CD14-positive monocyte (primary cell): ENCODE measurements around the gene ANKRD34C. TPM values are rescaled to one million over a fixed set of nuclear protein-coding genes. Genes with fewer than 3 reads are reported as not detected.

ENCODE experiments used
- DNase-seq, 3 donors: peaks; one replicate each; pipeline ENCODE4 v3.0.0-alpha.2; 2011 to 2022
- H2AFZ ChIP-seq: 2 replicates; pipeline ENCODE4 v1.6.0; 2012; ENCODE audit warnings: mild to moderate bottlenecking, low read depth, low read length, inconsistent platforms; ENCODE audit not compliant: insufficient read depth, poor library complexity, severe bottlenecking
- H3K27ac ChIP-seq, 2 donors: 1 replicate in 1 of 2; 2 replicates in 1 of 2; pipeline ENCODE4 v1.5.1; 2012 to 2013; ENCODE audit warnings: low read length in 2 of 2, control low read depth in 1 of 2, inconsistent platforms in 1 of 2, low read depth in 1 of 2, mild to moderate bottlenecking in 1 of 2
- H3K27me3 ChIP-seq, 2 donors: one replicate each; pipeline versions ENCODE4 v1.6.0 to v1.6.1; 2011 to 2013; ENCODE audit warnings: low read length in 2 of 2; ENCODE audit not compliant: control insufficient read depth in 2 of 2, insufficient read depth in 2 of 2
- H3K36me3 ChIP-seq, 2 donors: replicated peaks in 1 of 2; 1 replicate in 1 of 2; 2 replicates in 1 of 2; pipeline versions ENCODE4 v1.5.1 to v1.6.1; 2012 to 2013; ENCODE audit warnings: low read length in 2 of 2, control low read depth in 1 of 2, inconsistent platforms in 1 of 2, mild to moderate bottlenecking in 1 of 2; ENCODE audit not compliant: insufficient read depth in 2 of 2, control insufficient read depth in 1 of 2
- H3K4me1 ChIP-seq, 2 donors: 1 replicate in 1 of 2; 2 replicates in 1 of 2; pipeline versions ENCODE4 v1.5.1 to v1.6.1; 2012 to 2013; ENCODE audit warnings: low read length in 2 of 2, control low read depth in 1 of 2, inconsistent platforms in 1 of 2, mild to moderate bottlenecking in 1 of 2, moderate library complexity in 1 of 2; ENCODE audit not compliant: insufficient read depth in 2 of 2, control insufficient read depth in 1 of 2
- H3K4me2 ChIP-seq: replicated peaks from 2 replicates; pipeline ENCODE3; 2012; ENCODE audit warnings: low read length, moderate library complexity, mild to moderate bottlenecking; ENCODE audit not compliant: poor library complexity, severe bottlenecking; ENCODE audit errors: extremely low read depth
- H3K4me3 ChIP-seq, 3 experiments: fragments of 200-600 bp in 1 of 3; sonication (generic) in 1 of 3; replicated peaks in 1 of 3; 1 replicate in 2 of 3; 2 replicates in 1 of 3; pipeline ENCODE4 v1.5.1; 2011 to 2013; ENCODE audit warnings: low read length in 3 of 3, mild to moderate bottlenecking in 3 of 3, control low read depth in 2 of 3, low read depth in 2 of 3, inconsistent platforms in 1 of 3, moderate library complexity in 1 of 3
- H3K79me2 ChIP-seq: 2 replicates; pipeline ENCODE4 v1.6.0; 2012; ENCODE audit warnings: mild to moderate bottlenecking, control low read depth, inconsistent platforms, low read length, moderate library complexity; ENCODE audit not compliant: insufficient read depth
- H3K9ac ChIP-seq: 2 replicates; pipeline ENCODE4 v1.6.0; 2017; ENCODE audit warnings: low read length, mild to moderate bottlenecking; ENCODE audit not compliant: insufficient read depth, poor library complexity, severe bottlenecking
- H3K9me3 ChIP-seq, 2 donors: replicated peaks in 1 of 2; 1 replicate in 1 of 2; 2 replicates in 1 of 2; pipeline versions ENCODE4 v1.5.1 to v1.6.1; 2012 to 2013; ENCODE audit warnings: low read length in 2 of 2, control low read depth in 1 of 2; ENCODE audit not compliant: control insufficient read depth in 1 of 2, insufficient read depth in 1 of 2
- H4K20me1 ChIP-seq: 2 replicates; pipeline ENCODE4 v1.6.0; 2012; ENCODE audit warnings: mild to moderate bottlenecking, low read length, control low read depth, moderate library complexity; ENCODE audit not compliant: insufficient read depth
- H3K27ac Mint-ChIP-seq, 7 donors: one replicate each; pipeline ENCODE4 v1.8.0; 2020; ENCODE audit warnings: mild to moderate bottlenecking in 7 of 7, mixed read lengths in 7 of 7, moderate library complexity in 6 of 7, inconsistent platforms in 2 of 7
- H3K27me3 Mint-ChIP-seq, 3 donors: one replicate each; pipeline ENCODE4 v1.8.0; 2021 to 2022; ENCODE audit warnings: low read depth in 3 of 3, mild to moderate bottlenecking in 3 of 3, mixed read lengths in 3 of 3, moderate library complexity in 3 of 3, inconsistent platforms in 1 of 3
- H3K36me3 Mint-ChIP-seq, 2 donors: one replicate each; pipeline ENCODE4 v1.8.0; 2020; ENCODE audit warnings: mixed read lengths in 2 of 2, inconsistent platforms in 1 of 2, mild to moderate bottlenecking in 1 of 2
- H3K4me1 Mint-ChIP-seq: one replicate; pipeline ENCODE4 v1.8.0; 2020; ENCODE audit warnings: mild to moderate bottlenecking, mixed read lengths
- H3K4me3 Mint-ChIP-seq, 2 donors: one replicate each; pipeline ENCODE4 v1.8.0; 2020; ENCODE audit warnings: mild to moderate bottlenecking in 2 of 2, mixed read lengths in 2 of 2, moderate library complexity in 1 of 2
- H3K9me3 Mint-ChIP-seq, 7 donors: one replicate each; pipeline ENCODE4 v1.8.0; 2020 to 2022; ENCODE audit warnings: mixed read lengths in 7 of 7, mild to moderate bottlenecking in 6 of 7, moderate library complexity in 6 of 7, inconsistent platforms in 2 of 7
- WGBS: methylation state at CpG from one replicate; pipeline ENCODE4 v1.1.5; 2013; ENCODE audit warnings: missing lambda C conversion rate; ENCODE audit not compliant: insufficient coverage; 5-methylcytosine and 5-hydroxymethylcytosine counted together
- intact Hi-C, 2 donors: fragments of 100-400 bp; cut with micrococcal nuclease; formaldehyde crosslinking; loops; one replicate each; pipeline versions ENCODE4 v1.15.0 to v1.15.1; 2023
- polyA plus RNA-seq, 3 donors: library from polyadenylated mRNA; depleted of rRNA in 1 of 3; unstranded in 2 of 3; stranded (reverse) in 1 of 3; fragments of 300-500 nt in 2 of 3; fragments of >200 nt in 1 of 3; fragmentation: Illumina TruSeq in 2 of 3; gene quantifications; 1 replicate in 2 of 3; 2 replicates in 1 of 3; pipeline ENCODE4 v1.2.3, GENCODE V29; 2012 to 2021
- TF ChIP-seq, protein P1 (sequence below): fragments of 200-600 bp; IDR thresholded peaks from one replicate; pipeline ENCODE4 v1.8.0; 2022; ENCODE audit warnings: antibody characterized with exemption, mild to moderate bottlenecking

The ANKRD34C gene
- polyA plus RNA-seq, 3 donors = not detected

DNA sequence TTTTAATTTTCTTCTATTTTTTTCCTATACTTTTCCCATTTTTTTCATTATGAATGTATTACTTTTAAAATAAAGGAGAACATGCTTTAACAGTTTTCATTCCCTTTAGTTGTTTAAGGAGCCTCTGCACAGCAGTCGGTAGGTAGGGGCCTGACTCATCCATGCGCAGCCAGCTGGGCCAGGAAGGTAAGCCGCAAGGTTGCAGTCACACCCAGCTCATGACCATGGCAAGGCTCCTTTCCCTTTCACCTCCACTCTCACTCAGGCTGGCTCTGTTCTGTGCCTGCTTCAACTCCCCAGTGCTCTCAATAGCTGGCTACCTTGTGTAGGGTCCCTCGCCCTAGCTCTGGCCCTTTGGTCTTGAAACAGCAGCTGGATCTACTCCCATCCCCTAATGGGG lies 17.4 kb upstream of the ANKRD34C start:
- Mint-ChIP-seq H3K36me3 (no peaks in the 10 kb centered on the region), H3K4me1 (no peaks in the 10 kb centered on the region)
- 90% methylated on average over 3 of the region's 4 CpGs for whole genome bisulfite sequencing

DNA sequence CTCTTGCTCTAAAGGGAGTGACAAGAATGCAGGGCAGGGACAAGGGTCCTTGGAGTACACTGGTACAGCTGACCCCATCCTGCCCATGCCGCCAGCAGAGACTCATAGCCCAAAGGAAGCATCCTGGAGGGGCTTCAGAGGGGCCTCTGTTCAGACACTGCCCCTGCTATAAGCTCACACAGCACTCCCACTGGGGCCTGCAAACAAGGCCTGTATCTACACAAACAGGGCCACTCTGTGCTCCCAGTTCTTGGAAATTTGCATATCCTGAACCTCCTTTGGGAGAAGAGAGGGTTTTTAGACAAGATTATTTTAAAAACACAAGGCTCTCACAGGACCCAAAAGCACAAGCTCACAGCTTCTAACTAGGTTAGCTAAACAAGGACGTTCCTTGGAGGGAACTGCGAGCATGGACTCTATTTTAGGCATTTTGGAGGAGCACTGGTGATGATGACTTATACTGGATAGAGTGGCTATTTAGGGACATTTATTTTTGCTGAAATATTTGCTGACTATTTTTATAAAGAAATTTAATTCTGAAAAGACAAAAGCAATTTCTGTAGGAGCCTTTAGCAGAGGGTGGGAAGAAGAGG lies 16.4 kb upstream of the ANKRD34C start:
- TF ChIP-seq, protein P1, sequence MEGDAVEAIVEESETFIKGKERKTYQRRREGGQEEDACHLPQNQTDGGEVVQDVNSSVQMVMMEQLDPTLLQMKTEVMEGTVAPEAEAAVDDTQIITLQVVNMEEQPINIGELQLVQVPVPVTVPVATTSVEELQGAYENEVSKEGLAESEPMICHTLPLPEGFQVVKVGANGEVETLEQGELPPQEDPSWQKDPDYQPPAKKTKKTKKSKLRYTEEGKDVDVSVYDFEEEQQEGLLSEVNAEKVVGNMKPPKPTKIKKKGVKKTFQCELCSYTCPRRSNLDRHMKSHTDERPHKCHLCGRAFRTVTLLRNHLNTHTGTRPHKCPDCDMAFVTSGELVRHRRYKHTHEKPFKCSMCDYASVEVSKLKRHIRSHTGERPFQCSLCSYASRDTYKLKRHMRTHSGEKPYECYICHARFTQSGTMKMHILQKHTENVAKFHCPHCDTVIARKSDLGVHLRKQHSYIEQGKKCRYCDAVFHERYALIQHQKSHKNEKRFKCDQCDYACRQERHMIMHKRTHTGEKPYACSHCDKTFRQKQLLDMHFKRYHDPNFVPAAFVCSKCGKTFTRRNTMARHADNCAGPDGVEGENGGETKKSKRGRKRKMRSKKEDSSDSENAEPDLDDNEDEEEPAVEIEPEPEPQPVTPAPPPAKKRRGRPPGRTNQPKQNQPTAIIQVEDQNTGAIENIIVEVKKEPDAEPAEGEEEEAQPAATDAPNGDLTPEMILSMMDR = no peak
- no peak for DNase-seq
- Histone ChIP-seq H3K27me3 (peaks cover 0 to 10% of the 10 kb centered on the region in 2 donors), H3K36me3 (no peaks in the 10 kb centered on the region), H3K9me3 (no peaks in the 10 kb centered on the region), H2AFZ (no peak overlapping the region), H3K4me1 (no peaks in the 10 kb centered on the region), H3K4me3 (no peak overlapping the region), H3K79me2 (no peaks in the 10 kb centered on the region), H4K20me1 (no peaks in the 10 kb centered on the region), H3K27ac (no peak overlapping the region), H3K9ac (no peak overlapping the region), H3K4me2 (no peak overlapping the region)
- Mint-ChIP-seq H3K27ac (no peak overlapping the region), H3K9me3 (peaks cover 0 to 1% (median 0%) of the 10 kb centered on the region in 7 donors), H3K4me1 (no peaks in the 10 kb centered on the region), H3K27me3 (peaks cover 8 to 11% (median 10%) of the 10 kb centered on the region in 3 donors), H3K36me3 (no peaks in the 10 kb centered on the region), H3K4me3 (no peak overlapping the region)
- intact Hi-C loops = no loop called here
- 80% methylated on average over 2 of the region's 3 CpGs for WGBS

More for the DNA sequence above, 17.4 kb upstream of the ANKRD34C start:
- Histone ChIP-seq H3K27ac (no peak overlapping the region), H3K4me1 (no peaks in the 10 kb centered on the region), H2AFZ (no peak overlapping the region), H4K20me1 (no peaks in the 10 kb centered on the region), H3K36me3 (no peaks in the 10 kb centered on the region), H3K79me2 (no peaks in the 10 kb centered on the region), H3K27me3 (peaks cover 0 to 10% of the 10 kb centered on the region in 2 donors), H3K4me3 (no peak overlapping the region), H3K4me2 (no peak overlapping the region), H3K9ac (no peak overlapping the region), H3K9me3 (peaks cover 0 to 3% of the 10 kb centered on the region in 2 donors)
- TF ChIP-seq, protein P1 = no peak
- Mint-ChIP-seq H3K9me3 (peaks cover 0 to 2% (median 0%) of the 10 kb centered on the region in 7 donors), H3K27ac (no peak overlapping the region), H3K4me3 (no peak overlapping the region), H3K27me3 (peaks cover 5 to 13% (median 10%) of the 10 kb centered on the region in 3 donors)
- intact Hi-C loops = no loop called here
- no peak for DNase-seq
